ENCODE data around the gene MAP4K5.
"Not testable (repeated sequence)": the region's sequence is repeated elsewhere in the genome, so short reads cannot be mapped to it uniquely, and the experiment has no call there.

The MAP4K5 gene

DNA sequence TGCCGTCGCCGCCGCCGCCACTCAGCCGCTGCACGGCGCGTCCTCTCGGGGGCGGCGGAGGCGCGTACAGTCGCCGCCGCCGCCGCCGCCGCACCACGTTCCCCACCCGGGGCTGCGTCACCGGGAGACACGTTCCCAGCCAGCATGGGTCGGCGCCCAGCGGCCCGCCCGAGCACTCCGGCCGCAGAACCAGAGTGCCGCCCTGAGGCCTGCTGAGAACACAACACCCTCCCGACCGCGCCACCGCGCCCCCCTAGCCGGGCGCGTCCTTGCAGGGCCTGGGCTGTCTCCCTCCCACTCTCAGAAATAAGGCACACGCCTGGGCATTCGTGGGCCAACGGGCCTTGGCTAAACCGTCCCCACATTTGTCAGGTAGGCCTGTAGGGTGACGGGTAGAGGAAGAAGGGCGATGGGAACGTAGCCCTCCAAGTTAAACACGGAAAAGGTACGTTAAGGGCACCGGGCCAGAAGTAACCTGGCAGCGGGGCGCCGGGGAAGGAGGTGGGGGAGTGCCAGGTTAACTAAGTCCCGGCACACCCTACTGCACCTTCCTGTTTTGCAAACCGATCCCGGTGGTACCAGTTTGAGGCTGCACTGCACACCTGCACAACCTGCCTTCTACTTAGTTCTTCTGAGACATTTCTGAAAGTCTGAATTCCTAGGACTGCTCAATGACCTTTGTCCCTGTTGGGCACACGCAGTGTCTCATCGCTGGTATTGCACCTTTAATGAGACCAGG is at the start of gene MAP4K5:
Gene MAP4K5 (minus strand): TSS at position 68 of the 739 bp plus-strand sequence. CDS start 520 bp downstream, outside the sequence.
- peak; percentile 81 to 83 for DNase-seq

DNA sequence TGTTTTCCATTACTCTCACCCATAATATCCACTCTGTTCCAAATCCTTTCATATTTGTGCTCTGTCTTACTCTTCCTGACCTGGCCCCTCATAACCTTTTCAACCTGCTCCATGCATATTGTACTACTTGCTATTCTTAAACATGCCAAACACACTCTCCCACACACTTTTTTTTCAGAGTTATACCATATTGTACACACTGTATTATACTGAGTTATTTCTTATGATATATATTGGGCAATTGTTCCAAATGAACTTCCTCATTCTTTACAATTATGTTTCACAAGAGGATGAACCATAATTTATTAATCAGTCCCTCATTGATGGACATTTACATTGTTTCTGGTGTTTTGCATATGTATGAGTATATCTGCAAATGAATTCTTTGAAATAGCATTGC is 46.1 kb upstream of the MAP4K5 start:
- DNase-seq: peak in 1 of 2 experiments; percentile 15

GRCh38 chr14:50577982-50578381 is 45.6 kb upstream of the MAP4K5 start:
- no peak for DNase-seq

- no peak for DNase-seq
Observed at GRCh38 chr14:50575769-50576168, 43.4 kb upstream of the MAP4K5 start.

- no peak for DNase-seq
Observed at GRCh38 chr14:50573862-50574261, 41.5 kb upstream of the MAP4K5 start.

DNA sequence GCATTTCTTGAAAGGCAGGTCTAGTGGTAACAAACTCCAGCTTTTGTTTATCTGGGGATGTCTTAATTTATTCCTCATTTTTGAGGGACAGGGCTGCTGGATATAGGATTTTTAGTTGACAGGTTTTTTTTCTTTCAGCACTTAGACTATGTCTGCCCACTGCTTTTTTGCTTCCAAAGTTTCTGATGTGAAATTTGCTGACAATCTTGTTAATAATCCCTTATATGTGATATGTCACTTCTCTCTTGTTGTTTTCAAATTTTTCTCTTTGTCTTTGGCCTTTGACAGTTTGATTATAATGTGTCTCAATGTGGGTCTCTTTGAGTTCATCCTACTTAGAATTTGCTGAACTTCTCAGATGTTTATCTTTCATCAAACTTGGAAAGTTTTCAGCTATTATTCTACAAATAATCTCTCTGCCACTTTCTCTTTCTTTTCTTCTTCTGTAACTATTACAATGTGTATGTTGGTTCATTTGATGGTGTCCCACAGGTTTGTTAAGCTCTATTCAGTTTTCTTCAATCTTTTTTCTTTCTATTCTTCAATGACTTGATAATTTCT is 37.4 kb upstream of the MAP4K5 start:
- no peak for DNase-seq

DNA sequence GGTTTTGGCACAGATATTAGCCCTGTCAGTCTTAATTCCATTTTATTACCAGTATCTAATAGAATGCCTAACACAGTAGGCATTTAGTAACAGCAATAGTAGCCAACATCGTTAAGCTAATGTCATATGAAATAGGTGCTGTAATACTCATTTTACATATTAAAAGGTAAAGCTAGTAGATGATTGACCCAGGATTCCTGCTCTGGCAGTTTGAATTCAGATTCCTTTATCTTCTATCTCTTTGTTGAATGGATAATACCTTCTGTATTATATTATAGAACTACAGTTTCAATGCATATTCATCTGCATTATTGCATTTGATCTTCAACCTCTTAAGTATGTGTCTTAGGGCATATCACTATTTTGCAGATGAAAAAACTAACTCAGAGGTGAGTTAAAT is 30.5 kb upstream of the MAP4K5 start:
- no peak for DNase-seq

- DNase-seq: no peak
Observed at GRCh38 chr14:50560931-50561285, 28.5 kb upstream of the MAP4K5 start.

GRCh38 chr14:50559990-50560930 is 27.9 kb upstream of the MAP4K5 start, which contains the start of gene ATL1:
TSS of gene ATL1 (plus strand) at chr14:50560145. CDS start at chr14:50560266, 121 bp downstream.
- peak; percentile 47 for DNase-seq

GRCh38 chr14:50552796-50553195 is 20.4 kb upstream of the MAP4K5 start:
- not testable (repeated sequence) for DNase-seq

- DNase-seq: peak in 1 of 2 experiments; percentile 20
Observed at GRCh38 chr14:50551877-50552276, 19.5 kb upstream of the MAP4K5 start.

DNA sequence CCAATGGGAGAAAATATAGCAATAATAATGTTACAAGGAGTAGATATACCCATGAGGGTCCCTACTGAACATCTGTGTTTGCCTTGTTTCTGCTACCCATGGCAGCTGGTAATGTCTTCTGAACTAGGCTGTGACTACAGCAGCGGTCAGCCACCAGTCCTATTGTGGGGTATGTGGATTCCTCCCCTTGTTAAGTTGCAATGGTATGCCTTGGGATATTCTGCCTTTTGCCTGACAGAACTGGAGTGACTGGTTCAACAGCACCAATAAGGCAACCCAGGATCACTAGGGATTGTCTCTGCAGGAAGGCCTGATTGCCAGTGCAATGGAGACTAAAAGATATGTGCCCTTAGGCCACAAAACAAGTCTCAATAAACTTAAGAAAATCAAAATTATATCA is 17.9 kb upstream of the MAP4K5 start:
- no peak for DNase-seq

DNA sequence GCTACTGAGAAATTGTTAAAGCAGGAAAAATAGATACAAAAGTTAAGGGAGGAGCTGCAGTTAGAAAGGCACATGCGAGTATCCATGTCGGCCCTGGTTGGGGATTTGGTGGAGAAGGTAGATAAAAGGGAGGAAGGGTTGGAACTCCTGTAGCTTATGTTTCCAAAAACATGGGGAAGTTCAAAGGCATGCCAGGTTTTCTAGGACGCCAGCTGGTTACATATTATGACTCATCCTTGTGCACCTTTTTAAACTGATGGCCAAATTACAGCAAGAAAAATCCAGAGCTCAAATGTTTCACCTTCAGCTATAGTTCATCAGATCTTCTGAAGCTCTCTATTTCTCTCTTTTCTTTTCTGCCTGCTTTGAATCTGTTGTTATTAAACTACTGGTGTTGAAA is 13.2 kb upstream of the MAP4K5 start:
- no peak for DNase-seq

- DNase-seq: no peak
Observed at GRCh38 chr14:50544911-50545310, 12.5 kb upstream of the MAP4K5 start.

DNA sequence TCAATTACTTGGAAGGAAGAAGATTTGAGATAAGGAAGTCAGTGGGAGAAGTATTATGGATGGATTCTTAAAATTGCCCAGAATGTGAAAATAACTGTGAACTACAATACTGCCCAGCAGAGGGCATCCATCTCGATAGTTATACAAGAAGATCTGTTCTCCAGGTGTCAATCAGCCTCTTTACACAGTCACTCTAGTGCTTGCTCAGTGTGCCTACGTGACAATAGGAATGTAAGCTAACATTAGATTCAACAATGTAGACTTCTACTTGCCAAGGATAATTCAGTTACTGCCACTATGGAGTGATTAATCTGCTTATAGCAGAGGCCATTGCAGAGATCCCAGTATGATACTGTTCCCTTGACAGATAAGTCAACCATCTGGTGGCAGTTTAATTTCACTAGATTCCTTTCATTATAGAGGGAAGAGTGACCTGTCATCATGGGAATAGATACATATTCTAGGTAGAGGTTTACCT is 10.6 kb upstream of the MAP4K5 start:
- DNase-seq: peak; percentile 71 to 81

DNA sequence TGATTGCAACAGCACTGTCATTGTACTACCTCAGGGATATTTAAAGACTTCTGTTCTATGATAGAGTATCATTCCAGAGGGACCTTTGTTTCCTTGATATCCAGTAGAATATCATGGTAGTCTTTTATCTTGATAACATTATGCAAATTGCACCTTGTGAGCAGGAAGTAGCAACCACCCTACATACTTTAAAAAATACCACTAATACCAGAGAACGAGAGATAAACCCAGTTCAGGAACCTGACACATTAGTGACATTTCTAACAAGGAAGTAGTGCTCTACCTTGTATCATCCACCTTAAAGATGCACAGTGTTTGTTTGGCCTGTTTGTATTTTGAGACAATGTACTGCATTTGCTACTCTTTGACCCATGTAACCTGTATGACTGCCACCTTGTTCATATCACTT is 8.8 kb upstream of the MAP4K5 start:
- DNase-seq: no peak

- DNase-seq: no peak
Observed at GRCh38 chr14:50539051-50539450, 6.7 kb upstream of the MAP4K5 start.

DNA sequence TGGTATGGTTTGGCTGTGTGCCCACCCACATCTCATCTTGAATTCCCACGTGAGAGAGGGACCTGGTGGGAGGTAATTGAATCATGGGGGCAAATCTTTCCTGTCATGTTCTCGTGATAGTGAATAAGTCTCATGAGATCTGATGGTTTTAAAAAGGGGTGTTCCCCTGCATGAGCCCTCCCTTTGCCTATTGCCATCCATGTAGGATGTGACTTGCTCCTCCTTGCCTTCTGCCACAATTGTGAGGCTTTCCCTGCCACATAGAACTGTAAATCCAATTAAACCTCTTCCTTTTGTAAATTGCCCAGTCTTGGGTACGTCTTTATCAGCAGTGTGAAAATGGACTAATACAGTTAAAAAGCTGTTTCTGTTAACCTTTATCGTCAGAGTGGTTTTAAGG is 5.7 kb upstream of the MAP4K5 start:
- not testable (repeated sequence) for DNase-seq

DNA sequence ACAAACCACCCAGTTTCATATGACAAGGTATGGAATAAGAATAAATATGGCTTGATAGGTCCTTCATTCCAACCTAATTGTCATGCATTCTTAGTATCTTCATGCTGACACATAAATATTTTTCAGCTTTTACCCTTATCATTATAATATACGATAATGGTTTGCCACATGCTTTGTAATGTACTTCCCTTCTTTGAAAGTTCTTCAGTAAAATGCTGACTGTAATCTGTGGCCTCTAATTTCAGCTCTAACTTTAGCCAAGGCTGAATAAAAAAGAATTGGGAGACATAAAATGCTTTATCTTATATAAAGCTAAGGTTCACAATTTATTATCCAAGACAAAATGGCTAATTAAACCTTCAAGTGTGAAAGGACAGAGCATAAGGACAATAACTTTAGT is 2.6 kb upstream of the MAP4K5 start:
- no peak for DNase-seq

- DNase-seq: no peak
Observed at GRCh38 chr14:50534416-50534815, 2.0 kb upstream of the MAP4K5 start.

DNA sequence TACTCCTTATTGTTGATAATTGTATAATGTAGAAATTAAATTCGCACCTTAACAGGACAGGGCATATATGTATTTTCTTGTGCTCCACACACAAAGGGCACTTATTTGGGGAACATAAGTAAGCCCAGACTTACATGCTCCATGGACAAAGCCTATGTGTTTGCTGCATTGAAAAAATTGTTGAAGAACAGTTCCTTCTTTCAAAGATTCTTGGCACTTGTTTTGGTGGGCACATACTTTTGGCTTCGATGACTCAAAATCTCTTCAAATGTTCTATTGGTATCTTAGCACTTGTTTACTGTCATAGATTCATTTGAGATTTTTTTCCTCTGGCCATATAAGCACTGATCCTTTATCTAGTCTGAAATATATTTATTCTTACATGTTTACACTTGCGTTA is 1.4 kb upstream of the MAP4K5 start:
- DNase-seq: no peak

DNA sequence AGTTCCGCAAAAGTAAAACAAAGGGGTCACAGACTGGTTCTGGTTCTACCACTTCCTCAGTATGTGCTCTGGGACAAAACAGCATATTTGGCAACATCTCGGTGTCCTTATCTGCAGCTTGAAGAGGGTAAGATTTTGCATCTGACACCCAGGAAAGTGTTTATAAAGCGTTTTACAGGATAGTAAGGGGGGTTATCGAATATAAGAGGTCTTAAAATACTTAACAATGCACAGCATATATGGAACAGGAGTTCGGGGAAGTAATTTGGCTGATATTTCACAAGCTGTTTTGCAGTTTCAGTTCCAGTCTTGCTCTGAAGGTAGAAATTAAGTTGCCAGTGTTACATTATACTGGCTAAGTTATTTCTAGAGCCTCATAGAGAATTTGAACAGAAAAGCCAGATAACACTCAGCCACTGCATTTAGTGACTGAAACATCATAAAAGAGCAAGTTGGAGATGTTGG is 904 bp upstream of the MAP4K5 start:
- no peak for DNase-seq

Measured in Kasumi-1 (cell line).